Measurements from ENCODE around the gene SH3TC2.
"Not testable (repeated sequence)": the region's sequence is repeated elsewhere in the genome, so short reads cannot be mapped to it uniquely, and the experiment has no call there.

Gene SH3TC2

GRCh38 chr5:149088686-149089085 lies 25.8 kb upstream of the SH3TC2 start:
- DNase-seq (ENCODE audit: low read depth, low spot score): no peak
- H3K4me3 ChIP-seq: no peak overlapping the region
- no peaks in the 10 kb centered on the region for H3K36me3 ChIP-seq (ENCODE audit: insufficient read depth, low read length)

GRCh38 chr5:149083846-149084245 lies 21.0 kb upstream of the SH3TC2 start:
- Histone ChIP-seq H3K4me3 (no peak overlapping the region), H3K9ac (ENCODE audit: insufficient read length) (no peak overlapping the region), H3K27ac (no peak overlapping the region), H3K36me3 (ENCODE audit: insufficient read depth, low read length) (no peaks in the 10 kb centered on the region), H3K9me3 (ENCODE audit: low read depth, low read length) (no peaks in the 10 kb centered on the region)
- no peak for TF ChIP-seq POLR2AphosphoS5 (IDR thresholded peaks at IDR 0.05; ENCODE audit: borderline replicate concordance, low read depth, low read length)
- TF ChIP-seq EZH2 (IDR thresholded peaks at IDR 0.05): no peak
- no peak for TF ChIP-seq FOXP2 (optimal IDR thresholded peaks at IDR 0.05; ENCODE audit: control extremely low read depth, extremely low read length, insufficient read depth)
- DNase-seq (ENCODE audit: low read depth, low spot score): no peak

More at GRCh38 chr5:149088686-149089085, 25.8 kb upstream of the SH3TC2 start:
- TF ChIP-seq EZH2 (IDR thresholded peaks at IDR 0.05): no peak
- TF ChIP-seq FOXP2 (optimal IDR thresholded peaks at IDR 0.05; ENCODE audit: control extremely low read depth, extremely low read length, insufficient read depth): no peak
- TF ChIP-seq POLR2AphosphoS5 (IDR thresholded peaks at IDR 0.05; ENCODE audit: borderline replicate concordance, low read depth, low read length): no peak
- H3K27ac ChIP-seq: no peak overlapping the region
- H3K9me3 ChIP-seq (ENCODE audit: low read depth, low read length): no peaks in the 10 kb centered on the region
- no peak overlapping the region for H3K9ac ChIP-seq (ENCODE audit: insufficient read length)

- no peak overlapping the region for H3K9ac ChIP-seq (ENCODE audit: insufficient read length)
- H3K4me3 ChIP-seq: no peak overlapping the region
- no peaks in the 10 kb centered on the region for H3K36me3 ChIP-seq (ENCODE audit: insufficient read depth, low read length)
- H3K27ac ChIP-seq: no peak overlapping the region
- no peaks in the 10 kb centered on the region for H3K9me3 ChIP-seq (ENCODE audit: low read depth, low read length)
- DNase-seq (ENCODE audit: low read depth, low spot score): no peak
- TF ChIP-seq POLR2AphosphoS5 (IDR thresholded peaks at IDR 0.05; ENCODE audit: borderline replicate concordance, low read depth, low read length) (no peak), FOXP2 (optimal IDR thresholded peaks at IDR 0.05; ENCODE audit: control extremely low read depth, extremely low read length, insufficient read depth) (no peak), EZH2 (IDR thresholded peaks at IDR 0.05) (no peak)
Observed at GRCh38 chr5:149082271-149082670, 19.4 kb upstream of the SH3TC2 start.

GRCh38 chr5:149080294-149080693 lies 17.4 kb upstream of the SH3TC2 start:
- no peak overlapping the region for H3K27ac ChIP-seq
- TF ChIP-seq EZH2 (IDR thresholded peaks at IDR 0.05) (no peak), POLR2AphosphoS5 (IDR thresholded peaks at IDR 0.05; ENCODE audit: borderline replicate concordance, low read depth, low read length) (no peak)
- no peaks in the 10 kb centered on the region for H3K9me3 ChIP-seq (ENCODE audit: low read depth, low read length)
- no peak overlapping the region for H3K9ac ChIP-seq (ENCODE audit: insufficient read length)
- H3K4me3 ChIP-seq: no peak overlapping the region
- no peaks in the 10 kb centered on the region for H3K36me3 ChIP-seq (ENCODE audit: insufficient read depth, low read length)
- DNase-seq (ENCODE audit: low read depth, low spot score): no peak

GRCh38 chr5:149079883-149080282 lies 17.0 kb upstream of the SH3TC2 start:
- Histone ChIP-seq H3K9ac (ENCODE audit: insufficient read length) (no peak overlapping the region), H3K36me3 (ENCODE audit: insufficient read depth, low read length) (no peaks in the 10 kb centered on the region), H3K9me3 (ENCODE audit: low read depth, low read length) (no peaks in the 10 kb centered on the region), H3K4me3 (no peak overlapping the region), H3K27ac (no peak overlapping the region)
- TF ChIP-seq POLR2AphosphoS5 (IDR thresholded peaks at IDR 0.05; ENCODE audit: borderline replicate concordance, low read depth, low read length) (no peak), FOXP2 (optimal IDR thresholded peaks at IDR 0.05; ENCODE audit: control extremely low read depth, extremely low read length, insufficient read depth) (no peak), EZH2 (IDR thresholded peaks at IDR 0.05) (no peak)
- no peak for DNase-seq (ENCODE audit: low read depth, low spot score)

GRCh38 chr5:149074071-149074470 lies 11.2 kb upstream of the SH3TC2 start:
- DNase-seq (ENCODE audit: low read depth, low spot score); H3K36me3 ChIP-seq (ENCODE audit: insufficient read depth, low read length); H3K4me3 ChIP-seq; H3K9me3 ChIP-seq (ENCODE audit: low read depth, low read length); H3K9ac ChIP-seq (ENCODE audit: insufficient read length); H3K27ac ChIP-seq: not testable (repeated sequence)

- DNase-seq (ENCODE audit: low read depth, low spot score): no peak
- H3K4me3 ChIP-seq: no peak overlapping the region
- no peak overlapping the region for H3K27ac ChIP-seq
- TF ChIP-seq POLR2AphosphoS5 (IDR thresholded peaks at IDR 0.05; ENCODE audit: borderline replicate concordance, low read depth, low read length) (no peak), FOXP2 (optimal IDR thresholded peaks at IDR 0.05; ENCODE audit: control extremely low read depth, extremely low read length, insufficient read depth) (no peak), EZH2 (IDR thresholded peaks at IDR 0.05) (no peak)
- H3K9ac ChIP-seq (ENCODE audit: insufficient read length): no peak overlapping the region
- no peaks in the 10 kb centered on the region for H3K36me3 ChIP-seq (ENCODE audit: insufficient read depth, low read length)
- H3K9me3 ChIP-seq (ENCODE audit: low read depth, low read length): no peaks in the 10 kb centered on the region
Observed at GRCh38 chr5:149073213-149073612, 10.4 kb upstream of the SH3TC2 start.

- Histone ChIP-seq H3K9ac (ENCODE audit: insufficient read length) (no peak overlapping the region), H3K36me3 (ENCODE audit: insufficient read depth, low read length) (no peaks in the 10 kb centered on the region), H3K27ac (no peak overlapping the region), H3K9me3 (ENCODE audit: low read depth, low read length) (no peaks in the 10 kb centered on the region), H3K4me3 (no peak overlapping the region)
- no peak for DNase-seq (ENCODE audit: low read depth, low spot score)
- TF ChIP-seq EZH2 (IDR thresholded peaks at IDR 0.05) (no peak), POLR2AphosphoS5 (IDR thresholded peaks at IDR 0.05; ENCODE audit: borderline replicate concordance, low read depth, low read length) (no peak), FOXP2 (optimal IDR thresholded peaks at IDR 0.05; ENCODE audit: control extremely low read depth, extremely low read length, insufficient read depth) (no peak)
Observed at GRCh38 chr5:149072791-149073190, 9.9 kb upstream of the SH3TC2 start.

- H3K36me3 ChIP-seq (ENCODE audit: insufficient read depth, low read length): no peaks in the 10 kb centered on the region
- H3K9me3 ChIP-seq (ENCODE audit: low read depth, low read length): no peaks in the 10 kb centered on the region
- no peak overlapping the region for H3K4me3 ChIP-seq
- no peak for DNase-seq (ENCODE audit: low read depth, low spot score)
- no peak overlapping the region for H3K27ac ChIP-seq
- TF ChIP-seq FOXP2 (optimal IDR thresholded peaks at IDR 0.05; ENCODE audit: control extremely low read depth, extremely low read length, insufficient read depth) (no peak), EZH2 (IDR thresholded peaks at IDR 0.05) (no peak), POLR2AphosphoS5 (IDR thresholded peaks at IDR 0.05; ENCODE audit: borderline replicate concordance, low read depth, low read length) (no peak)
- H3K9ac ChIP-seq (ENCODE audit: insufficient read length): no peak overlapping the region
Observed at GRCh38 chr5:149072376-149072775, 9.5 kb upstream of the SH3TC2 start.
